Natural killer cell (primary cell): ENCODE data around the gene KCTD20. TPM values are rescaled to one million over a fixed set of nuclear protein-coding genes. Genes with fewer than 3 reads are reported as not detected.

Experiments
- ATAC-seq, 3 donors: fragments of 150-1000 bp in 2 of 3; fragments of 200-7000 bp in 1 of 3; cut with Tn5 transposase; 1 replicate in 1 of 3; 2 replicates in 2 of 3; pipeline ENCODE4 v1.10.0; 2021; ENCODE audit warnings: mild to moderate bottlenecking in 2 of 3, moderate library complexity in 2 of 3
- DNase-seq, 2 donors: peaks; one replicate each; pipeline versions ENCODE4 v3.0.0 to v3.0.0-alpha.2; 2013 to 2021; ENCODE audit warnings: mixed read lengths in 1 of 2
- H3K27ac ChIP-seq: one replicate; pipeline ENCODE4 v1.5.1; 2013; ENCODE audit warnings: mild to moderate bottlenecking, low read length
- H3K27me3 ChIP-seq: one replicate; pipeline ENCODE4 v1.6.1; 2013; ENCODE audit warnings: low read length; ENCODE audit not compliant: control insufficient read depth, insufficient read depth
- H3K36me3 ChIP-seq: one replicate; pipeline ENCODE4 v1.6.1; 2013; ENCODE audit warnings: low read length; ENCODE audit not compliant: control insufficient read depth, insufficient read depth
- H3K4me1 ChIP-seq: one replicate; pipeline ENCODE4 v1.6.1; 2013; ENCODE audit warnings: low read length; ENCODE audit not compliant: control insufficient read depth, insufficient read depth
- H3K4me3 ChIP-seq: one replicate; pipeline ENCODE4 v1.5.1; 2013; ENCODE audit warnings: low read length
- H3K9me3 ChIP-seq: one replicate; pipeline ENCODE4 v1.6.1; 2013; ENCODE audit warnings: low read length; ENCODE audit not compliant: control insufficient read depth, insufficient read depth
- H3K27ac Mint-ChIP-seq, 2 donors: one replicate each; pipeline ENCODE4 v1.8.0; 2022; ENCODE audit warnings: mild to moderate bottlenecking in 2 of 2, mixed read lengths in 2 of 2, moderate library complexity in 1 of 2
- H3K27me3 Mint-ChIP-seq, 2 donors: one replicate each; pipeline ENCODE4 v1.8.0; 2022; ENCODE audit warnings: low read depth in 2 of 2, mixed read lengths in 2 of 2
- H3K36me3 Mint-ChIP-seq: one replicate; pipeline ENCODE4 v1.8.0; 2022; ENCODE audit warnings: mixed read lengths
- H3K4me1 Mint-ChIP-seq, 2 donors: one replicate each; pipeline ENCODE4 v1.8.0; 2022; ENCODE audit warnings: mixed read lengths in 2 of 2
- H3K4me3 Mint-ChIP-seq: one replicate; pipeline ENCODE4 v1.8.0; 2022; ENCODE audit warnings: mild to moderate bottlenecking, moderate library complexity, mixed read lengths
- H3K9me3 Mint-ChIP-seq, 2 donors: one replicate each; pipeline ENCODE4 v1.8.0; 2022; ENCODE audit warnings: mixed read lengths in 2 of 2
- CTCF ChIP-seq: fragments of 200-600 bp; IDR thresholded peaks from one replicate; pipeline ENCODE4 v1.8.0; 2022; ENCODE audit warnings: antibody characterized with exemption
- WGBS: methylation state at CpG from one replicate; pipeline ENCODE4 v1.1.7; 2013; ENCODE audit warnings: missing lambda C conversion rate; ENCODE audit not compliant: insufficient coverage; 5-methylcytosine and 5-hydroxymethylcytosine counted together
- intact Hi-C: fragments of 100-400 bp; cut with micrococcal nuclease; formaldehyde crosslinking; loops from one replicate; pipeline ENCODE4 v1.14.2; 2022
- total RNA-seq, 4 donors: library from RNA; stranded (reverse); fragments of 120-200 nt in 1 of 4; gene quantifications; one replicate each; pipeline versions ENCODE4 v1.2.3 to v1.2.4, GENCODE V29; 2013 to 2022

Gene KCTD20
- total RNA-seq, 3 donors from 2014 or later (not counting 1 experiment from before 2014, with no cell fraction given) = 37.7 to 43.5 (median 43.2) TPM

GRCh38 chr6:36516559-36516958 is 73.8 kb downstream of the KCTD20 start:
- Histone ChIP-seq H3K36me3 (peaks cover 91% of the 10 kb centered on the region), H3K27me3 (no peaks in the 10 kb centered on the region), H3K9me3 (no peaks in the 10 kb centered on the region), H3K4me1 (peaks cover 9% of the 10 kb centered on the region), H3K4me3 (no peak overlapping the region), H3K27ac (no peak overlapping the region)
- Mint-ChIP-seq H3K9me3 (no peaks in the 10 kb centered on the region), H3K4me3 (no peak overlapping the region), H3K27me3 (no peaks in the 10 kb centered on the region), H3K27ac (peak overlapping the region; percentile 69 to 80), H3K36me3 (peaks cover 14% of the 10 kb centered on the region), H3K4me1 (peaks cover 37% of the 10 kb centered on the region in 2 donors)
- DNase-seq (no peak), ATAC-seq (no peak)
- no peak for TF ChIP-seq CTCF
- WGBS = 99% methylated on average over 4 of the region's 4 CpGs
- intact Hi-C loops = no loop called here

- intact Hi-C loops = no loop called here
Measured at GRCh38 chr6:36516988-36517387, 74.2 kb downstream of the KCTD20 start.

GRCh38 chr6:36517408-36517807 is 74.6 kb downstream of the KCTD20 start:
- intact Hi-C loops = no loop called here
- no peak for TF ChIP-seq CTCF
- H3K9me3 ChIP-seq = no peaks in the 10 kb centered on the region
- no peaks in the 10 kb centered on the region for H3K27me3 Mint-ChIP-seq
- no CpG with 5 or more reads among the region's 2 CpGs for WGBS
- H3K27ac Mint-ChIP-seq = peak overlapping the region; percentile 78 to 80
- no peaks in the 10 kb centered on the region for H3K27me3 ChIP-seq
- H3K4me3 Mint-ChIP-seq = no peak overlapping the region
- peaks cover 9% of the 10 kb centered on the region for H3K4me1 ChIP-seq
- peaks cover 37% of the 10 kb centered on the region in 2 donors for H3K4me1 Mint-ChIP-seq
- H3K36me3 Mint-ChIP-seq = peaks cover 14% of the 10 kb centered on the region
- no peak overlapping the region for H3K4me3 ChIP-seq
- ATAC-seq (no peak), DNase-seq (no peak)
- H3K27ac ChIP-seq = no peak overlapping the region
- H3K36me3 ChIP-seq = peaks cover 92% of the 10 kb centered on the region
- H3K9me3 Mint-ChIP-seq = no peaks in the 10 kb centered on the region

More at GRCh38 chr6:36516988-36517387, 74.2 kb downstream of the KCTD20 start:
- Histone ChIP-seq H3K27me3 (no peaks in the 10 kb centered on the region), H3K9me3 (no peaks in the 10 kb centered on the region), H3K4me1 (peaks cover 9% of the 10 kb centered on the region), H3K4me3 (no peak overlapping the region), H3K36me3 (peaks cover 92% of the 10 kb centered on the region), H3K27ac (no peak overlapping the region)
- no peak for TF ChIP-seq CTCF
- Mint-ChIP-seq H3K9me3 (no peaks in the 10 kb centered on the region), H3K27me3 (no peaks in the 10 kb centered on the region), H3K4me1 (peaks cover 37% of the 10 kb centered on the region in 2 donors), H3K4me3 (no peak overlapping the region), H3K36me3 (peaks cover 14% of the 10 kb centered on the region), H3K27ac (peak overlapping the region in 1 of 2 donors; percentile 80)
- no peak for DNase-seq
- no peak for ATAC-seq

GRCh38 chr6:36519352-36519751 is 76.6 kb downstream of the KCTD20 start:
- no peak overlapping the region for H3K4me3 Mint-ChIP-seq
- peaks cover 93% of the 10 kb centered on the region for H3K36me3 ChIP-seq
- H3K9me3 ChIP-seq = no peaks in the 10 kb centered on the region
- TF ChIP-seq CTCF = no peak
- H3K36me3 Mint-ChIP-seq = peaks cover 26% of the 10 kb centered on the region
- peak overlapping the region; percentile 78 to 80 for H3K27ac Mint-ChIP-seq
- H3K9me3 Mint-ChIP-seq = no peaks in the 10 kb centered on the region
- peaks cover 9% of the 10 kb centered on the region for H3K4me1 ChIP-seq
- intact Hi-C loops = no loop called here
- H3K27ac ChIP-seq = no peak overlapping the region
- DNase-seq (no peak), ATAC-seq (no peak)
- H3K27me3 Mint-ChIP-seq = no peaks in the 10 kb centered on the region
- no peaks in the 10 kb centered on the region for H3K27me3 ChIP-seq
- H3K4me3 ChIP-seq = no peak overlapping the region
- H3K4me1 Mint-ChIP-seq = peaks cover 34 to 39% of the 10 kb centered on the region in 2 donors
